NB4 (cell line): Measurements from ENCODE around the gene KIAA1549.

Experiments
- DNase-seq: peaks from one replicate; pipeline ENCODE4 v3.0.0; 2010; ENCODE audit warnings: low read depth
- H3K4me3 ChIP-seq: one replicate; pipeline ENCODE4 v1.5.1; 2011; ENCODE audit warnings: mild to moderate bottlenecking, low read depth, low read length, moderate library complexity
- MYC ChIP-seq: IDR thresholded peaks from 2 replicates; pipeline ENCODE4 v1.6.1; 2011; ENCODE audit warnings: low read depth, low read length
- POLR2A ChIP-seq: IDR thresholded peaks from 2 replicates; pipeline ENCODE4 v1.6.1; 2011; ENCODE audit warnings: mild to moderate bottlenecking; ENCODE audit not compliant: insufficient read length; ENCODE audit errors: extremely low read depth
- TF ChIP-seq, protein P1 (sequence below): IDR thresholded peaks from one replicate; pipeline ENCODE4 v1.5.1; 2012; ENCODE audit warnings: low read depth, low read length
- TF ChIP-seq, protein P2 (sequence below): IDR thresholded peaks from 2 replicates; pipeline ENCODE4 v1.6.1; 2011; ENCODE audit warnings: low read depth, low read length

The KIAA1549 gene

DNA sequence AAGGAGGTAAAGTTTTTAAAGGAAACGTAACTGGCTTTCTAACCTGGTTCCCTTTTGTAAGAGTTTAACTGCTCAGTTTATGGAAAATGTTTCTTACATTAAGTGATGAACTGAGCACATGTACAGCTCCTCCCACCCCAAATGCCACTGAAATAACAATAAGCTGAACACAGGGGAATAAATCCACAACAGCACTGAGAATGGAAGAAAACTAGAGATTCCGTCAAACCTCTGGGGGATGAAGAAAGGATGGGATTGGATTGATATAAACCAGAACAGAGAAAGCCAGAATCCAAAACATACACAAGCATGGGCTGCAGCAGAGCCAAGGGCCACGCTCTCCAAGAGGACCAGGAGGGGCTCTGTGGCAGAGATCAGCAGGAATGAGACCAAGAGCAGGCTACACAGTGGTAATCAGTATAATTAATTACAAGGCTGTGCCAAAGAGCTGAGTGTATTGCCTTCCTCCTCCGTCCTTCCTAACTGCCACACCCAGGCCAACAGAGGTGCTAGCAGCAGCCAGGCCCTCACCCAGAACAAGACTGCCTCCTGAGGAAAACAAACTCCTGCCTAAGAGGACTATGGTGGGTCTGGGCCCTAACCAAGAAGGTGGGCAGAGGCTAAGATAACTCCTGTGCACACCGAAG is 73.9 kb downstream of the KIAA1549 start:
- TF ChIP-seq, protein P1, sequence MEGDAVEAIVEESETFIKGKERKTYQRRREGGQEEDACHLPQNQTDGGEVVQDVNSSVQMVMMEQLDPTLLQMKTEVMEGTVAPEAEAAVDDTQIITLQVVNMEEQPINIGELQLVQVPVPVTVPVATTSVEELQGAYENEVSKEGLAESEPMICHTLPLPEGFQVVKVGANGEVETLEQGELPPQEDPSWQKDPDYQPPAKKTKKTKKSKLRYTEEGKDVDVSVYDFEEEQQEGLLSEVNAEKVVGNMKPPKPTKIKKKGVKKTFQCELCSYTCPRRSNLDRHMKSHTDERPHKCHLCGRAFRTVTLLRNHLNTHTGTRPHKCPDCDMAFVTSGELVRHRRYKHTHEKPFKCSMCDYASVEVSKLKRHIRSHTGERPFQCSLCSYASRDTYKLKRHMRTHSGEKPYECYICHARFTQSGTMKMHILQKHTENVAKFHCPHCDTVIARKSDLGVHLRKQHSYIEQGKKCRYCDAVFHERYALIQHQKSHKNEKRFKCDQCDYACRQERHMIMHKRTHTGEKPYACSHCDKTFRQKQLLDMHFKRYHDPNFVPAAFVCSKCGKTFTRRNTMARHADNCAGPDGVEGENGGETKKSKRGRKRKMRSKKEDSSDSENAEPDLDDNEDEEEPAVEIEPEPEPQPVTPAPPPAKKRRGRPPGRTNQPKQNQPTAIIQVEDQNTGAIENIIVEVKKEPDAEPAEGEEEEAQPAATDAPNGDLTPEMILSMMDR = no peak
- TF ChIP-seq MYC (no peak), POLR2A (no peak)
- TF ChIP-seq, protein P2, sequence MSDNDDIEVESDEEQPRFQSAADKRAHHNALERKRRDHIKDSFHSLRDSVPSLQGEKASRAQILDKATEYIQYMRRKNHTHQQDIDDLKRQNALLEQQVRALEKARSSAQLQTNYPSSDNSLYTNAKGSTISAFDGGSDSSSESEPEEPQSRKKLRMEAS = no peak
- H3K4me3 ChIP-seq = no peak overlapping the region
- no peak for DNase-seq

DNA sequence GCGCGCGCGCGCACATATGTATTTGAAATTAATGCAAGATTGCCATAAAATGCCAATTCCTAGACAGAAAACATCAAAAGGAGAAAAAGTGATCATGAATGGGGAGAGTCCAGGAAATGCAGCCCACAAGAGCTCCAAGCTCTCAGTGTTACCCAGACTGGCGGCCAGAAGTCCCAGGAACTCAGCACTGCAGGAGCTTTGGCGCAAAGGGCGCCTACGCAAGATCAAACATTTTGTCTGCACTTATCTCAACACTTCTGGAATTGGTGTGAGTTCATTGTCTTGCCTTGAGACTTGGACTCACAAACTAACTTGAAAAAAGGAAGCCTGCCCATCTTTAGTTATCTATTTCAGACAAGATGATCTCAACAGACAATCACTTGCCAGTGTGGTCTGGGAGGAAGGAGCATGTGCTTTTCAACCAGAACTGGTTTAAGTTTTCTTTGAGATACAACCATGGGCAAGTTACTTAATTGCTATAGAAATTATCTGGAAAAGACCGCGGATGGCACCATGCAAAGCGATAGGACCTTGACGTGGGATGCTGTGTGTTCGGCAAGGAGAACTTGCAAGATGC is 77.2 kb downstream of the KIAA1549 start:
- DNase-seq = no peak
- no peak overlapping the region for H3K4me3 ChIP-seq
- no peak for TF ChIP-seq POLR2A
- TF ChIP-seq, protein P2 = no peak
- no peak for TF ChIP-seq MYC
- TF ChIP-seq, protein P1 = no peak

DNA sequence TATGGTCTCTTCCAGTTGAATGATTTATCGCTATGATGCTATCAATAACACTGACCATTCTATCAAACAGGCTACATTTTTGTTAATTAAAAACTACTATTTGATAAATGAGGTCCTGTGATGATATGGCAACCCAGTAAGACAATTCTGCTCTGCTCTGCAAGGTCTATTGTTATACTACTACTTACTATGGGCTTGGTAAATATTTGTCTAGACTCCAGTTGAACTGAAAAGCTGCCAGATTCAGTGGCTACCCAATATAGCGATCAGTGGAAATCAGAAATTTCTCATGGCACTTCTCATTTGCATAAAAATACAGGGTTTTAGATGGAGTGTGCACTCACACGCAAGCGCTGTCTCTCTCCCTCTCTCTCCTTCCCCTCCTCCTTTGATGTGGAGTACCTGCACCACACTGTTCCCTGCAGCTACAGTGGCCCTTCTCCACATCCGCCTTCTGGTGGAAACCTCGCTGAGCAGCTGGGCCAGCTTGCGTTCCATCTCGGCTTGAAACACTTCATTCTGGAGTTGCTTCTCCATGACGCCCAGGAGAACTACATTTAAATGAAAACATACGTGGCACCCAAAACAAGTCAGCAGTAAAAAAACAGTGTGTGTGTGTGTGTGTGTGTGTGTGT is 77.9 kb downstream of the KIAA1549 start:
- DNase-seq = no peak
- no peak overlapping the region for H3K4me3 ChIP-seq
- TF ChIP-seq MYC (no peak), POLR2A (no peak)
- TF ChIP-seq, protein P2 = no peak
- TF ChIP-seq, protein P1 = no peak

DNA sequence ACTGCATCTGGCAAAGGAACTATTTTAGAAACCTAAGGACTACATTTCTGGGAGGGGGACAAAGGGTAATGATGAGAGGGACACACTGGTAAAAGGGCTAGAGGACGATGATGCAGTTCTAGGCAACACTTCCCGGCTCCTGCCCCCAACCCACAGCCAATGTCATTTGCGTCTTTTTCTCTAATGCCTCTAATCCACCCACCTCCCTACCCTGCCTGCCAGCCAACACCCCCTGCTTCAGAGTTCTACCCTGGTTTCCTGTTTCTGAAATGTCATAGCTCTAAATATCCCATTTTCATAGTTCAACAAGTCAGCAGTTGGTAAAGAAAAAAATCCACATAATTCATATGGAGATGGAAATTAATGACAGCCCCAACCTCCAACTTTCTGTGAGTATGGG is 79.0 kb downstream of the KIAA1549 start:
- no peak overlapping the region for H3K4me3 ChIP-seq
- TF ChIP-seq, protein P1 = no peak
- TF ChIP-seq POLR2A (no peak), MYC (no peak)
- TF ChIP-seq, protein P2 = no peak
- DNase-seq = no peak

DNA sequence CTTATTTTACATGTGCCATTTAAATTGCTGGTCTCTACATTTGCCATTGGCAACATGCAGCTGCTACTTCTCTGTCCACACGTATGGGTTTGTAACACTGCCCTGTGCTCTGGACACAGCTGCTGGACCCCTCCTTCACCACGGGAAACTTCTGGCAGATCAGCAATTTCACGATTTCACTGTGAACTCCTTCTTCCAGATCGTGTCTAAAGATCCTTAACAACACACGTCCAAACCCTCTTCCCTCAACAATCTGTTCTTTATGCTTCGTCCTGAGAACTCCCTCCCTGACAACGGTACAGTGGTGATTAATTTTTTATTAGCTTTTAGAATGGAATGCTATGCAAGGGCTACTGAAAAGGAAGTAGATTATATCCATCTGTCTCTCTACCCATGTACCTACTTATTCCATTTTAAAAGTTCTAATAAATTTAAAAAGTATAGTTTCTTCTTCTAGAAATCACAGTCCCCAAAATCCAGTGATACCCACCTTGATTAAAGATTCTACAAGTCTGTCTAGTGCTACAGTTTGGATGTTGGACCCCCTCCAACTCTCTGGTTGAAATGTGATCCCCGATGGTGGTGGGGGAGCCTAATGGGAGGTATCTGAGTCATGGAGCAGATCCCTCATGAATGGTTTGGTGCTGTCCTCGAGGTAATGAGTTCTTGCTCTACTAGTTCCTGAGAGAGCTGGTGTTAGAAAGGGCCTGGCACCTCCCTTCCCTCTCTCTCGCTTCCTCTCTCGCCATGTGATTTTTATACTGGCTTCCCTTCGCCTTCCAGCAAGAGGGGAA is 81.0 kb downstream of the KIAA1549 start:
- TF ChIP-seq POLR2A (no peak), MYC (no peak)
- TF ChIP-seq, protein P2 = no peak
- TF ChIP-seq, protein P1 = no peak
- no peak for DNase-seq

More for the DNA sequence above, 81.0 kb downstream of the KIAA1549 start:
- H3K4me3 ChIP-seq = no peak overlapping the region
